Kidney (tissue), 14 donors: Measurements from ENCODE around the gene ARHGAP22. TPM values are rescaled to one million over a fixed set of nuclear protein-coding genes. Genes with fewer than 3 reads are reported as not detected.

ENCODE experiments used
- DNase-seq, 5 donors: peaks; one replicate each; pipeline ENCODE4 v3.0.0-alpha.2; 2013 to 2020
- FAIRE-seq: peaks from 2 replicates; lab custom pipeline; 2012; peaks lifted over from hg19 to GRCh38; lab: Jason Lieb, UNC
- H3K27ac ChIP-seq, 2 donors: one replicate each; pipeline ENCODE4 v1.7.0; 2013; ENCODE audit warnings: low read depth in 2 of 2, low read length in 2 of 2, inconsistent platforms in 1 of 2
- H3K27me3 ChIP-seq: one replicate; pipeline ENCODE4 v1.7.1; 2013; ENCODE audit warnings: low read length, inconsistent platforms; ENCODE audit not compliant: control insufficient read depth, insufficient read depth
- H3K36me3 ChIP-seq, 3 donors: one replicate each; pipeline versions ENCODE4 v1.7.0 to v1.7.1; 2013; ENCODE audit warnings: low read length in 3 of 3, control low read depth in 1 of 3, inconsistent platforms in 1 of 3; ENCODE audit not compliant: insufficient read depth in 3 of 3, control insufficient read depth in 2 of 3
- H3K4me1 ChIP-seq, 3 donors: one replicate each; pipeline versions ENCODE4 v1.7.0 to v1.7.1; 2013; ENCODE audit warnings: low read length in 3 of 3, inconsistent platforms in 1 of 3, low read depth in 1 of 3; ENCODE audit not compliant: control insufficient read depth in 2 of 3, insufficient read depth in 2 of 3
- H3K4me3 ChIP-seq, 3 donors: one replicate each; pipeline versions ENCODE4 v1.7.0 to v1.8.1; 2013; ENCODE audit warnings: low read length in 3 of 3, control low read depth in 1 of 3, inconsistent platforms in 1 of 3
- H3K9ac ChIP-seq, 3 donors: one replicate each; pipeline versions ENCODE4 v1.7.0 to v1.7.1; 2013; ENCODE audit warnings: low read length in 3 of 3, control low read depth in 1 of 3, inconsistent platforms in 1 of 3
- H3K9me3 ChIP-seq, 3 donors: one replicate each; pipeline versions ENCODE4 v1.7.0 to v1.7.1; 2013; ENCODE audit warnings: low read length in 3 of 3, control low read depth in 1 of 3, inconsistent platforms in 1 of 3; ENCODE audit not compliant: control insufficient read depth in 2 of 3, insufficient read depth in 1 of 3
- CTCF ChIP-seq: IDR thresholded peaks from 3 replicates; pipeline ENCODE4 v1.5.1; 2012; ENCODE audit warnings: mild to moderate bottlenecking, moderate library complexity, borderline replicate concordance; ENCODE audit not compliant: insufficient read depth; ENCODE audit errors: extremely low read depth
- intact Hi-C: fragments of 100-400 bp; cut with DNase I; formaldehyde crosslinking; loops from one replicate; pipeline ENCODE4 v1.11.1; 2022
- polyA plus RNA-seq: library from polyadenylated mRNA; stranded (reverse); fragments of 350-450 nt; fragmentation: Illumina TruSeq; extraction: RNeasy Lipid Tissue Mini Kit (QIAGEN cat#74804); gene quantifications from one replicate; pipeline ENCODE4 v1.2.3, GENCODE V29; 2014; ENCODE audit warnings: low read depth, low replicate concordance; ENCODE audit not compliant: insufficient read depth
- total RNA-seq: library from RNA; stranded (reverse); fragmentation: NEBNext Ultra II Directional; extraction: Animal tissue kit (Norgen Biotek cat#: 25700); gene quantifications from one replicate; pipeline ENCODE4 v1.2.1, GENCODE V29; 2021
- donor health status: control.
- donor health status: control.
- donor health status: control.
- donor health status: control.
- donor health status: control.
- donor health status: DM: yes; HTN: yes; CAD: no.
- donor health status: Normal renal cell carcinoma (clear cell type).

Gene ARHGAP22
- total and polyA plus RNA-seq, 2 donors from 2014 or later = 0.62 to 6.6 TPM

- no peak overlapping the region for H3K9ac ChIP-seq
- no peaks in the 10 kb centered on the region for H3K4me1 ChIP-seq
- H3K27me3 ChIP-seq = no peaks in the 10 kb centered on the region
- DNase-seq (peak in 2 of 5 donors; percentile 4 to 45), FAIRE-seq (no peak)
- no peak overlapping the region for H3K4me3 ChIP-seq
- no peaks in the 10 kb centered on the region for H3K9me3 ChIP-seq
- H3K27ac ChIP-seq = no peak overlapping the region
- H3K36me3 ChIP-seq = no peaks in the 10 kb centered on the region
- no peak for TF ChIP-seq CTCF
- intact Hi-C loops = no loop called here
Observed at GRCh38 chr10:48503293-48503911, 101.5 kb downstream of the ARHGAP22 start.

- FAIRE-seq (no peak), DNase-seq (peak in 1 of 5 donors; percentile 7)
- Histone ChIP-seq H3K4me3 (no peak overlapping the region), H3K9me3 (no peaks in the 10 kb centered on the region), H3K36me3 (no peaks in the 10 kb centered on the region), H3K4me1 (no peaks in the 10 kb centered on the region), H3K9ac (no peak overlapping the region), H3K27me3 (no peaks in the 10 kb centered on the region), H3K27ac (no peak overlapping the region)
- no peak for TF ChIP-seq CTCF
- intact Hi-C loops = no loop called here
Observed at GRCh38 chr10:48502791-48503190, 102.1 kb downstream of the ARHGAP22 start.

GRCh38 chr10:48501787-48502771 is 102.8 kb downstream of the ARHGAP22 start:
- no peaks in the 10 kb centered on the region for H3K27me3 ChIP-seq
- no peaks in the 10 kb centered on the region for H3K9me3 ChIP-seq
- DNase-seq = peak in 2 of 5 donors; percentile 8 to 39
- no peak overlapping the region for H3K4me3 ChIP-seq
- H3K27ac ChIP-seq = no peak overlapping the region
- intact Hi-C loops = no loop called here
- TF ChIP-seq CTCF = no peak
- FAIRE-seq = no peak
- no peaks in the 10 kb centered on the region for H3K36me3 ChIP-seq
- H3K9ac ChIP-seq = no peak overlapping the region
- no peaks in the 10 kb centered on the region for H3K4me1 ChIP-seq
